ENCODE data around the gene ADAMTS17. TPM values are rescaled to one million over a fixed set of nuclear protein-coding genes. Genes with fewer than 3 reads are reported as not detected.

The ADAMTS17 gene
- total RNA-seq, 1 experiment from 2014 or later: 1.6 TPM

GRCh38 chr15:100314809-100315400, 26.9 kb downstream of the ADAMTS17 start:
- in situ Hi-C loops (cut with HindIII; ENCODE audit: low pct_unique_long_range_greater_than_20kb, low sequenced_read_pairs) (no loop called here), intact Hi-C loops (cut with micrococcal nuclease; ENCODE audit: unreplicated experiment) (no loop called here)
- Histone ChIP-seq H3K4me1 (ENCODE audit: control insufficient read depth, insufficient read depth, low read length) (no peaks in the 10 kb centered on the region; the same call in 1 of the 2 replicates), H3K36me3 (ENCODE audit: control insufficient read depth, insufficient read depth, low read length) (no peaks in the 10 kb centered on the region), H3K27me3 (ENCODE audit: control insufficient read depth, insufficient read depth, low read length) (no peaks in the 10 kb centered on the region), H3K4me3 (ENCODE audit: low read depth in 2 of 2, low read length in 2 of 2) (no peak overlapping the region), H3K9me3 (ENCODE audit: control insufficient read depth, insufficient read depth, low read depth, low read length) (no peaks in the 10 kb centered on the region), H3K27ac (ENCODE audit: low read length) (no peak overlapping the region)
- DNase-seq (ENCODE audit: low read depth, low spot score) (no peak), ATAC-seq (no peak)
- TF ChIP-seq SIN3A (IDR thresholded peaks at IDR 0.05; ENCODE audit: borderline replicate concordance, insufficient read depth, low read depth, low read length) (no peak), TCF7L2 (IDR thresholded peaks at IDR 0.05; ENCODE audit: low read depth, low read length) (no peak), POLR2AphosphoS5 (IDR thresholded peaks at IDR 0.05; ENCODE audit: low read depth, low read length) (no peak)
- TF ChIP-seq, protein P1, sequence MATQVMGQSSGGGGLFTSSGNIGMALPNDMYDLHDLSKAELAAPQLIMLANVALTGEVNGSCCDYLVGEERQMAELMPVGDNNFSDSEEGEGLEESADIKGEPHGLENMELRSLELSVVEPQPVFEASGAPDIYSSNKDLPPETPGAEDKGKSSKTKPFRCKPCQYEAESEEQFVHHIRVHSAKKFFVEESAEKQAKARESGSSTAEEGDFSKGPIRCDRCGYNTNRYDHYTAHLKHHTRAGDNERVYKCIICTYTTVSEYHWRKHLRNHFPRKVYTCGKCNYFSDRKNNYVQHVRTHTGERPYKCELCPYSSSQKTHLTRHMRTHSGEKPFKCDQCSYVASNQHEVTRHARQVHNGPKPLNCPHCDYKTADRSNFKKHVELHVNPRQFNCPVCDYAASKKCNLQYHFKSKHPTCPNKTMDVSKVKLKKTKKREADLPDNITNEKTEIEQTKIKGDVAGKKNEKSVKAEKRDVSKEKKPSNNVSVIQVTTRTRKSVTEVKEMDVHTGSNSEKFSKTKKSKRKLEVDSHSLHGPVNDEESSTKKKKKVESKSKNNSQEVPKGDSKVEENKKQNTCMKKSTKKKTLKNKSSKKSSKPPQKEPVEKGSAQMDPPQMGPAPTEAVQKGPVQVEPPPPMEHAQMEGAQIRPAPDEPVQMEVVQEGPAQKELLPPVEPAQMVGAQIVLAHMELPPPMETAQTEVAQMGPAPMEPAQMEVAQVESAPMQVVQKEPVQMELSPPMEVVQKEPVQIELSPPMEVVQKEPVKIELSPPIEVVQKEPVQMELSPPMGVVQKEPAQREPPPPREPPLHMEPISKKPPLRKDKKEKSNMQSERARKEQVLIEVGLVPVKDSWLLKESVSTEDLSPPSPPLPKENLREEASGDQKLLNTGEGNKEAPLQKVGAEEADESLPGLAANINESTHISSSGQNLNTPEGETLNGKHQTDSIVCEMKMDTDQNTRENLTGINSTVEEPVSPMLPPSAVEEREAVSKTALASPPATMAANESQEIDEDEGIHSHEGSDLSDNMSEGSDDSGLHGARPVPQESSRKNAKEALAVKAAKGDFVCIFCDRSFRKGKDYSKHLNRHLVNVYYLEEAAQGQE (IDR thresholded peaks at IDR 0.05; ENCODE audit: insufficient read depth in 1 of 2, low read depth in 2 of 2, low read length in 1 of 2): no peak
- TF ChIP-seq, protein P2, sequence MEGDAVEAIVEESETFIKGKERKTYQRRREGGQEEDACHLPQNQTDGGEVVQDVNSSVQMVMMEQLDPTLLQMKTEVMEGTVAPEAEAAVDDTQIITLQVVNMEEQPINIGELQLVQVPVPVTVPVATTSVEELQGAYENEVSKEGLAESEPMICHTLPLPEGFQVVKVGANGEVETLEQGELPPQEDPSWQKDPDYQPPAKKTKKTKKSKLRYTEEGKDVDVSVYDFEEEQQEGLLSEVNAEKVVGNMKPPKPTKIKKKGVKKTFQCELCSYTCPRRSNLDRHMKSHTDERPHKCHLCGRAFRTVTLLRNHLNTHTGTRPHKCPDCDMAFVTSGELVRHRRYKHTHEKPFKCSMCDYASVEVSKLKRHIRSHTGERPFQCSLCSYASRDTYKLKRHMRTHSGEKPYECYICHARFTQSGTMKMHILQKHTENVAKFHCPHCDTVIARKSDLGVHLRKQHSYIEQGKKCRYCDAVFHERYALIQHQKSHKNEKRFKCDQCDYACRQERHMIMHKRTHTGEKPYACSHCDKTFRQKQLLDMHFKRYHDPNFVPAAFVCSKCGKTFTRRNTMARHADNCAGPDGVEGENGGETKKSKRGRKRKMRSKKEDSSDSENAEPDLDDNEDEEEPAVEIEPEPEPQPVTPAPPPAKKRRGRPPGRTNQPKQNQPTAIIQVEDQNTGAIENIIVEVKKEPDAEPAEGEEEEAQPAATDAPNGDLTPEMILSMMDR (IDR thresholded peaks at IDR 0.05): no peak
- CTCF ChIA-PET: no interaction called here
- POLR2A ChIA-PET: no interaction called here
- no TSS peak for BruUV-seq (replicated peaks)

DNA sequence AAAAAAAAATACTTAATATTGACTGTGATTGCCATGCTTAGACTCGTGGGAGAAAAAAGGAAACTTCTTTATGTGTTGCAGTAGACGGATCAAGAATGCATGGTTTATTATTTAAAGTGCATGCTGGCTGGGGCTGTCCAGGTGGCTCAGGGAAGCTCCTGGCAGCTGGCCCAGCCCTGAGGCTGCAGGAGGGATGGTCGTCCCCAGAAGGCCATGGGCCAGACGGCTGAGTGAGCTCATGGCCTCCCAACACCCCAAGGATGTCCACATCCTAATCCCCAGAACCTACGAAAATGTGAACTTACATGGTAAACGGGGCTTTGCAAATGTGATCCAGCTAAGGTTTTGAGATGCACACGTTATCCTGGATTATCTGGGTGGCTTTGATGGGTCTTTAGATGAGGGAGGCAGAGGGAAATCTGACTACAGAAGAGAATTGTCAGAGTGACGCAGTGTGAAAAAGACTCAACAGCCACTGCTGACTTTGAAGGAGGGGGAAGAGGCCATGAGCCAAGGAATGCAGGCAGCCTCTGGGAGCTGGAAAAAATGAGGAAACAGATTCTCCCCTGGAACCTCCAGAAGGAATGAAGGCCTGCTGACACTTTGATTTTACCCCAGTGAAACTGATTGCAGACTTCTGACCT, 29.8 kb downstream of the ADAMTS17 start:
- CTCF ChIA-PET: no interaction called here

More for the DNA sequence above, 29.8 kb downstream of the ADAMTS17 start:
- no peak for DNase-seq (ENCODE audit: low read depth, low spot score)
- ATAC-seq: no peak
- BruUV-seq (replicated peaks): no TSS peak
- TF ChIP-seq, protein P2 (IDR thresholded peaks at IDR 0.05): no peak
- TF ChIP-seq SIN3A (IDR thresholded peaks at IDR 0.05; ENCODE audit: borderline replicate concordance, insufficient read depth, low read depth, low read length) (no peak), POLR2AphosphoS5 (IDR thresholded peaks at IDR 0.05; ENCODE audit: low read depth, low read length) (no peak), TCF7L2 (IDR thresholded peaks at IDR 0.05; ENCODE audit: low read depth, low read length) (no peak)
- TF ChIP-seq, protein P1 (IDR thresholded peaks at IDR 0.05; ENCODE audit: insufficient read depth in 1 of 2, low read depth in 2 of 2, low read length in 1 of 2): no peak
- intact Hi-C loops (cut with micrococcal nuclease; ENCODE audit: unreplicated experiment) (no loop called here), in situ Hi-C loops (cut with HindIII; ENCODE audit: low pct_unique_long_range_greater_than_20kb, low sequenced_read_pairs) (no loop called here)
- no peaks in the 10 kb centered on the region for H3K9me3 ChIP-seq (ENCODE audit: control insufficient read depth, insufficient read depth, low read depth, low read length)
- H3K27me3 ChIP-seq (ENCODE audit: control insufficient read depth, insufficient read depth, low read length): no peaks in the 10 kb centered on the region
- no peaks in the 10 kb centered on the region; the same call in 1 of the 2 replicates for H3K4me1 ChIP-seq (ENCODE audit: control insufficient read depth, insufficient read depth, low read length)
- no peaks in the 10 kb centered on the region for H3K36me3 ChIP-seq (ENCODE audit: control insufficient read depth, insufficient read depth, low read length)
- POLR2A ChIA-PET: no interaction called here
- H3K27ac ChIP-seq (ENCODE audit: low read length): no peak overlapping the region
- no peak overlapping the region for H3K4me3 ChIP-seq (ENCODE audit: low read depth in 2 of 2, low read length in 2 of 2)
